ENCODE measurements around the gene LTA4H. TPM values are rescaled to one million over a fixed set of nuclear protein-coding genes. Genes with fewer than 3 reads are reported as not detected.

Gene LTA4H
- total RNA-seq, 1 donor from 2014 or later = 98.9 TPM

GRCh38 chr12:96044943-96045290, 9.5 kb upstream of the LTA4H start:
- Mint-ChIP-seq H3K4me3 (ENCODE audit: low read depth) (no peak overlapping the region), H3K4me1 (ENCODE audit: low read depth) (peaks cover 27% of the 10 kb centered on the region), H3K27me3 (peaks cover 40% of the 10 kb centered on the region), H3K36me3 (ENCODE audit: insufficient read depth) (no peaks in the 10 kb centered on the region), H3K27ac (no peak overlapping the region), H3K9me3 (ENCODE audit: low read depth) (no peaks in the 10 kb centered on the region)
- TF ChIP-seq, protein P1, sequence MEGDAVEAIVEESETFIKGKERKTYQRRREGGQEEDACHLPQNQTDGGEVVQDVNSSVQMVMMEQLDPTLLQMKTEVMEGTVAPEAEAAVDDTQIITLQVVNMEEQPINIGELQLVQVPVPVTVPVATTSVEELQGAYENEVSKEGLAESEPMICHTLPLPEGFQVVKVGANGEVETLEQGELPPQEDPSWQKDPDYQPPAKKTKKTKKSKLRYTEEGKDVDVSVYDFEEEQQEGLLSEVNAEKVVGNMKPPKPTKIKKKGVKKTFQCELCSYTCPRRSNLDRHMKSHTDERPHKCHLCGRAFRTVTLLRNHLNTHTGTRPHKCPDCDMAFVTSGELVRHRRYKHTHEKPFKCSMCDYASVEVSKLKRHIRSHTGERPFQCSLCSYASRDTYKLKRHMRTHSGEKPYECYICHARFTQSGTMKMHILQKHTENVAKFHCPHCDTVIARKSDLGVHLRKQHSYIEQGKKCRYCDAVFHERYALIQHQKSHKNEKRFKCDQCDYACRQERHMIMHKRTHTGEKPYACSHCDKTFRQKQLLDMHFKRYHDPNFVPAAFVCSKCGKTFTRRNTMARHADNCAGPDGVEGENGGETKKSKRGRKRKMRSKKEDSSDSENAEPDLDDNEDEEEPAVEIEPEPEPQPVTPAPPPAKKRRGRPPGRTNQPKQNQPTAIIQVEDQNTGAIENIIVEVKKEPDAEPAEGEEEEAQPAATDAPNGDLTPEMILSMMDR (IDR thresholded peaks at IDR 0.05; ENCODE audit: unreplicated experiment) = no peak
- no peak for DNase-seq (ENCODE audit: low spot score, unreplicated experiment)

- peaks cover 25% of the 10 kb centered on the region for H3K4me1 Mint-ChIP-seq (ENCODE audit: low read depth)
- DNase-seq (ENCODE audit: low spot score, unreplicated experiment) = no peak
- no peak overlapping the region for H3K27ac Mint-ChIP-seq
- H3K9me3 Mint-ChIP-seq (ENCODE audit: low read depth) = no peaks in the 10 kb centered on the region
- peaks cover 37% of the 10 kb centered on the region for H3K27me3 Mint-ChIP-seq
- no peak overlapping the region for H3K4me3 Mint-ChIP-seq (ENCODE audit: low read depth)
- TF ChIP-seq, protein P1 (IDR thresholded peaks at IDR 0.05; ENCODE audit: unreplicated experiment) = no peak
- no peaks in the 10 kb centered on the region for H3K36me3 Mint-ChIP-seq (ENCODE audit: insufficient read depth)
Measured at GRCh38 chr12:96044017-96044942, 8.9 kb upstream of the LTA4H start.

DNA sequence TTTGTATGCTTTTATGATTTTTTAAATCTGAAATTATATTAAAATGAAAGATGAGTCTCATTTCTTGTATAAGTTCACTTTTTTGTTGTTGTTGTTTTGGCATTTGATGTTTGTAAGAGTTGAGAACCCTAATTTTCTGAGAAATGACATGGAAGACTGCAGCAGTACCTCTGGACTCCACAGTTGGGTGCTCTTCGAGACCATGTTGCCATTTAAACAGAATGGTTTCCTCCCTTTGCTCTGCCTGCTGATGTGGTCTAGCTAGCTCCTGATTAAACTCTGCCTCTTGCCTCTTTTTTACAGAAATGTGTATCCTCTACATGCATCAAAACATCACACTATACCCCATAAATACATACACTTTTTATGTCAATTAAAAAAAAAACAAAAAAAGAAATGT, 5.8 kb upstream of the LTA4H start:
- H3K27ac Mint-ChIP-seq = no peak overlapping the region
- peaks cover 18% of the 10 kb centered on the region for H3K27me3 Mint-ChIP-seq
- no peaks in the 10 kb centered on the region for H3K9me3 Mint-ChIP-seq (ENCODE audit: low read depth)
- TF ChIP-seq, protein P1 (IDR thresholded peaks at IDR 0.05; ENCODE audit: unreplicated experiment) = no peak
- no peaks in the 10 kb centered on the region for H3K4me1 Mint-ChIP-seq (ENCODE audit: low read depth)
- H3K36me3 Mint-ChIP-seq (ENCODE audit: insufficient read depth) = no peaks in the 10 kb centered on the region
- no peak overlapping the region for H3K4me3 Mint-ChIP-seq (ENCODE audit: low read depth)
- DNase-seq (ENCODE audit: low spot score, unreplicated experiment) = no peak

GRCh38 chr12:96040305-96041133, 5.1 kb upstream of the LTA4H start:
- no peak for DNase-seq (ENCODE audit: low spot score, unreplicated experiment)
- H3K36me3 Mint-ChIP-seq (ENCODE audit: insufficient read depth) = no peaks in the 10 kb centered on the region
- H3K27ac Mint-ChIP-seq = no peak overlapping the region

DNA sequence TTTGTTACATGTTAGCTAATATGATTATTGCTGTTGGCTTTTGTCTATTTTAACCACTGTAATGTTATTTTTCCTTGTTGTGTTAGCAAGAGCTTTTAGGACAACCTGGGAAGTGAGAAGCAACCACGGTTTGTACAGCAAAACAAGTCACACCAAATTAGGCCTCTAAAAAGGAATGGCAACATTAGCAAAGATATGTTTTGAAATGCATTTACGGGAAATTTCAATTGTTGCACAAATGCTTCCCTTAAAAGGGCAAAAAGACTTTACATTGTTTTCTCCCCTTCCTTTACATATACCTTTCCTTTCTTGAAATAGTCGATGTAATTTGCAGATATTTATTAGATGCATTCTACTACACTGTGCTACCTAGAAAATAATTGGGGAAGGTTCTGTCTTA, 4.1 kb upstream of the LTA4H start:
- peaks cover 13% of the 10 kb centered on the region for H3K27me3 Mint-ChIP-seq
- DNase-seq (ENCODE audit: low spot score, unreplicated experiment) = no peak
- H3K4me3 Mint-ChIP-seq (ENCODE audit: low read depth) = no peak overlapping the region
- no peak overlapping the region for H3K27ac Mint-ChIP-seq
- no peaks in the 10 kb centered on the region for H3K9me3 Mint-ChIP-seq (ENCODE audit: low read depth)
- H3K36me3 Mint-ChIP-seq (ENCODE audit: insufficient read depth) = no peaks in the 10 kb centered on the region
- TF ChIP-seq, protein P1 (IDR thresholded peaks at IDR 0.05; ENCODE audit: unreplicated experiment) = no peak
- no peaks in the 10 kb centered on the region for H3K4me1 Mint-ChIP-seq (ENCODE audit: low read depth)

More at GRCh38 chr12:96040305-96041133, 5.1 kb upstream of the LTA4H start:
- TF ChIP-seq, protein P1 (IDR thresholded peaks at IDR 0.05; ENCODE audit: unreplicated experiment) = no peak
- H3K4me3 Mint-ChIP-seq (ENCODE audit: low read depth) = no peak overlapping the region
- H3K9me3 Mint-ChIP-seq (ENCODE audit: low read depth) = no peaks in the 10 kb centered on the region
- H3K4me1 Mint-ChIP-seq (ENCODE audit: low read depth) = no peaks in the 10 kb centered on the region
- peaks cover 18% of the 10 kb centered on the region for H3K27me3 Mint-ChIP-seq

Data from progenitor cell of endocrine pancreas (in vitro differentiated cells).